Large intestine (tissue), 3 donors: ENCODE results near the gene ZSWIM7. TPM values are rescaled to one million over a fixed set of nuclear protein-coding genes. Genes with fewer than 3 reads are reported as not detected.

Experiments
- DNase-seq, 2 donors: peaks; one replicate each; pipeline versions ENCODE4 v3.0.0 to v3.0.0-alpha.2; 2013
- H3K27ac ChIP-seq: one replicate; pipeline ENCODE4 v1.5.1; 2013; ENCODE audit warnings: low read length
- H3K27me3 ChIP-seq: 2 replicates; pipeline ENCODE4 v1.6.1; 2013; ENCODE audit warnings: low read length; ENCODE audit not compliant: control insufficient read depth, insufficient read depth
- H3K36me3 ChIP-seq: 2 replicates; pipeline ENCODE4 v1.6.1; 2013; ENCODE audit warnings: low read length; ENCODE audit not compliant: control insufficient read depth, insufficient read depth
- H3K4me1 ChIP-seq: one replicate; pipeline ENCODE4 v1.6.1; 2013; ENCODE audit warnings: low read length; ENCODE audit not compliant: control insufficient read depth, insufficient read depth
- H3K4me3 ChIP-seq: one replicate; pipeline ENCODE4 v1.5.1; 2013; ENCODE audit warnings: low read length
- H3K9me3 ChIP-seq: one replicate; pipeline ENCODE4 v1.6.1; 2013; ENCODE audit warnings: mild to moderate bottlenecking, low read depth, low read length, moderate library complexity; ENCODE audit not compliant: control insufficient read depth
- WGBS: methylation state at CpG from one replicate; pipeline ENCODE4 v1.1.5; 2013; ENCODE audit warnings: low lambda C conversion rate; ENCODE audit not compliant: insufficient coverage; 5-methylcytosine and 5-hydroxymethylcytosine counted together
- polyA plus RNA-seq: library from polyadenylated mRNA; unstranded; fragments of 120-200 nt; gene quantifications from one replicate; pipeline ENCODE4 v1.2.1, GENCODE V29; 2013

Gene ZSWIM7
- polyA plus RNA-seq, 1 donor: 31.6 TPM

- Histone ChIP-seq H3K27me3 (no peaks in the 10 kb centered on the region), H3K36me3 (peaks cover 23% of the 10 kb centered on the region), H3K4me1 (no peaks in the 10 kb centered on the region), H3K27ac (no peak overlapping the region), H3K9me3 (no peaks in the 10 kb centered on the region), H3K4me3 (no peak overlapping the region)
- DNase-seq: no peak
Observed at GRCh38 chr17:15973016-15973415, 26.5 kb downstream of the ZSWIM7 start.

- no CpG with 5 or more reads among the region's 4 CpGs for WGBS
- Histone ChIP-seq H3K4me3 (no peak overlapping the region), H3K36me3 (peaks cover 18% of the 10 kb centered on the region), H3K9me3 (no peaks in the 10 kb centered on the region), H3K4me1 (no peaks in the 10 kb centered on the region), H3K27me3 (no peaks in the 10 kb centered on the region), H3K27ac (no peak overlapping the region)
- no peak for DNase-seq
Observed at GRCh38 chr17:15972497-15972951, 27.0 kb downstream of the ZSWIM7 start.

DNA sequence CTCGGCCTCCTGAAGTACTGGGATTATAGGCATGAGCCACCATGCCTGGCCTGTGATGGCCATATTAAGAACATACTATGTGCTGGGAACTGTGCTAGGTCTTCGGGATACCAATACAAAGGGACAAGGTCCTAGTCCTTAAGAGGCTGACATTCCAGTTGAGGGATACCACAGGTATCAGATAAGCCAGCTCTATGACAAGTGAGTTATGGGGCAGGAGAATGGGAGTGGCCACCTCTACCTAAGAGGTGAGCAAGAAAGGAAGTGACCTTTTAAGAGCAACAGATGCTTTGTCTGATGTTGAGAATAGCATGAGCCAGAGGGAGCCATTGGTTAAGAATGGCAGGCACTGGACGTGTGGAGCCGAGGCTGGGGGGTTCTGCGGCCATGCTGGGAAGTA is 27.6 kb downstream of the ZSWIM7 start:
- no peak for DNase-seq
- no peaks in the 10 kb centered on the region for H3K9me3 ChIP-seq
- no CpG with 5 or more reads among the region's 5 CpGs for WGBS
- no peaks in the 10 kb centered on the region for H3K27me3 ChIP-seq
- no peak overlapping the region for H3K4me3 ChIP-seq
- no peak overlapping the region for H3K27ac ChIP-seq
- H3K36me3 ChIP-seq: peaks cover 15% of the 10 kb centered on the region
- peaks cover 5% of the 10 kb centered on the region for H3K4me1 ChIP-seq

DNA sequence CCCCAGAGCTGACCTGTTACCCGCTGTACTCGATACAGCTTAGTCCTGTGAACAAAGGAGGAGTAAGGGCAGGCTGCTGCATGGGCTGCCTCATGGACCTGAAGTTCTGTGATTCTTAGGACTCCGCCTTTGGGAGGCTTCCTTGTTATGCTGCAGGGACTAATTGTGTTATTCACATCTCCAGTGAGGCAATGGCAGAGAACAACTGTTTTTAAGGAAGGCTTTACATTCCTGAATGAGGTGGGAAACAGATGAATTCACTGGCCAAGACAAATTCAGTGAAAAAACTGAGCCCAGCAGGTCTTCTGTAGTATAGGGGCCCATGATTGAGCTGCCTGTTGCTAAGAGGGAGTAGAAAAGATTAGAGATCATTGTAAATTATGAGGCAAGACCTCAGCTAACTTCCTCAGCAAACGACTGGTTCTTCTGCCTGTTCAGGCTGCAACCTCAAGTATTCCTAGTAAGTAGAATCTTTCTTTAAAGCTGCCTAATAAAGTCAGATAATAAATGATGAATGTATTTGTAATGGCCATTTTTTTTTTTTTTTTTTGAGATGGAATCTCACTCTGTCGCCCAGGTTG is 28.3 kb downstream of the ZSWIM7 start:
- Histone ChIP-seq H3K4me1 (peaks cover 12% of the 10 kb centered on the region), H3K36me3 (peaks cover 9% of the 10 kb centered on the region), H3K27ac (no peak overlapping the region), H3K27me3 (no peaks in the 10 kb centered on the region), H3K9me3 (no peaks in the 10 kb centered on the region), H3K4me3 (no peak overlapping the region)
- no peak for DNase-seq
- WGBS: no CpG with 5 or more reads among the region's 5 CpGs

- Histone ChIP-seq H3K36me3 (peaks cover 9% of the 10 kb centered on the region), H3K4me1 (peaks cover 16% of the 10 kb centered on the region), H3K27me3 (no peaks in the 10 kb centered on the region), H3K9me3 (no peaks in the 10 kb centered on the region), H3K4me3 (no peak overlapping the region), H3K27ac (no peak overlapping the region)
- no CpG with 5 or more reads among the region's 2 CpGs for WGBS
- no peak for DNase-seq
Observed at GRCh38 chr17:15970500-15970899, 29.0 kb downstream of the ZSWIM7 start.

DNA sequence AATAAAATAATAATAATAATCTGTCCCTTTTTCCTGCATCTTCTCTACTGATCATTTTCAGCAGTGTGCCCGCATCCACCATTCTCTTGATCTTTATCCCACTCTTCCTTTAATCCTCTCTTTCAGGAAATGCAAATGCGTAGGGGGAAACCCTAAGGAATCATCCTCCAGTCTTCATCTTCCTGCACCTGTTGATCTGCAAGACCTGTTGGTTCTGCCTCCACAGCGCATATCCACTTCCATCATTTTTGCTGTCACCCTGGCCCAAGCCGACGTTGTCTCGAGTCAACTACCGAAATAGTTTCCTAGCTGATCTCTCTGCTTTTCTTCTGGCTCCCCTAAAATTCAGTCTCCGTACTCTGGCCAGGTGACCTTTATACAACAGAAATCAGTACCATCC is 30.0 kb downstream of the ZSWIM7 start:
- Histone ChIP-seq H3K4me1 (peaks cover 16% of the 10 kb centered on the region), H3K36me3 (no peaks in the 10 kb centered on the region), H3K27ac (no peak overlapping the region), H3K4me3 (no peak overlapping the region), H3K9me3 (no peaks in the 10 kb centered on the region), H3K27me3 (no peaks in the 10 kb centered on the region)
- 100% methylated on average over 5 of the region's 8 CpGs for WGBS
- DNase-seq: no peak

DNA sequence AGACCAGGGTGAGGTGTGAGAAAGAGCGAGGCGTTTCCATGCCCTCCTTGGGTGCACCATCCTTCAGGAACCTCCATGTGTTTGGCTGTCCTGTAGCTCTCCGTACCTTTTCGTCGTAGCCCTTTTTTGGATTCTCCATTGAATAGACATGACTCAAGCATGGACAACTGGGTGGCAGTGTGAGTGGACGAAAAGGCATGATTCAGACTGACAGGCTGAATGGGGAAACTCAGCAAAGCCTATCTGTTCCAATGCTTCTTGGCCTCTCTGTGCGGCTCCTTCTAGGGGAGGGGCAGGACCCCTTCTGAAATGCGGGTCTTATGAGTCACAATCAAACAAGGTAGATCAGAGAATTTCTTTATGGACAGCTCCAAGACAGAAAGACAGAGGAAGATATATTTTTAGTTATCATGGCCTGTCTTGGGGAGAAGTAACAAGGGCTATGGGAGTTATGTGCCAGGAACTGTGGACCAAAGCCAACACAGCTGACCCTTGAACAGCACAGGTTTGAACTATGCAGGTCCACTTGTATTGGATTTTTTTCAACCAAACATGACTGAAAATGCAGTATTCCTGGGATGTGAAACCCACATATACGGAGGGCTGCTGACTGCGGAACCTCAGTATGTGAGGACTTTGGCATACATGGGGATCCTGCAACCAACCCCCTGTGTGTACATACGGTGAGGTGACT is 31.7 kb downstream of the ZSWIM7 start:
- no peaks in the 10 kb centered on the region for H3K36me3 ChIP-seq
- no peak overlapping the region for H3K4me3 ChIP-seq
- no peak for DNase-seq
- no peaks in the 10 kb centered on the region for H3K9me3 ChIP-seq
- no peak overlapping the region for H3K27ac ChIP-seq
- peaks cover 16% of the 10 kb centered on the region for H3K4me1 ChIP-seq
- WGBS: 60% methylated on average over 1 of the region's 11 CpGs
- H3K27me3 ChIP-seq: no peaks in the 10 kb centered on the region

DNA sequence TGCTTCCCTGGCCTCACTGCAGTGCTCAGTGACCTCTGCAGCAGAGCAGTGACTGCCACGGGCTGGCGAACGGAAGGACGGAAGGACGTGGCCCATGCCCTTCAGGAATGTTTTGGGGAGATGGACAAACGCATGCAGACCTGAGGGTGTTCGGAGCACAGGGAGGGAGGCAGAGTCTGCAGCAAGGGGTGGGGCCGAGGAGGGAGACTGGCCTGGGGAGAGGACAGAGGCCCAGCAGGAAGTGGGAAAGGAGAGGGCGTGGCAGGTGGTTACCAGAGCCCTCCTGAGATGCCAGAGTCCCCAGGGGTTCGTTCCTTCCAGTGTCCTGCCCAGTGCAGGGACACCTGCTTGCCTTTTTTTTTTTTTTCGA is 32.6 kb downstream of the ZSWIM7 start:
- Histone ChIP-seq H3K9me3 (no peaks in the 10 kb centered on the region), H3K4me1 (peaks cover 16% of the 10 kb centered on the region), H3K36me3 (no peaks in the 10 kb centered on the region), H3K4me3 (no peak overlapping the region), H3K27me3 (no peaks in the 10 kb centered on the region), H3K27ac (peak overlapping the region; percentile 22)
- DNase-seq: peak; percentile 33 to 39
- WGBS: no CpG with 5 or more reads among the region's 11 CpGs

DNA sequence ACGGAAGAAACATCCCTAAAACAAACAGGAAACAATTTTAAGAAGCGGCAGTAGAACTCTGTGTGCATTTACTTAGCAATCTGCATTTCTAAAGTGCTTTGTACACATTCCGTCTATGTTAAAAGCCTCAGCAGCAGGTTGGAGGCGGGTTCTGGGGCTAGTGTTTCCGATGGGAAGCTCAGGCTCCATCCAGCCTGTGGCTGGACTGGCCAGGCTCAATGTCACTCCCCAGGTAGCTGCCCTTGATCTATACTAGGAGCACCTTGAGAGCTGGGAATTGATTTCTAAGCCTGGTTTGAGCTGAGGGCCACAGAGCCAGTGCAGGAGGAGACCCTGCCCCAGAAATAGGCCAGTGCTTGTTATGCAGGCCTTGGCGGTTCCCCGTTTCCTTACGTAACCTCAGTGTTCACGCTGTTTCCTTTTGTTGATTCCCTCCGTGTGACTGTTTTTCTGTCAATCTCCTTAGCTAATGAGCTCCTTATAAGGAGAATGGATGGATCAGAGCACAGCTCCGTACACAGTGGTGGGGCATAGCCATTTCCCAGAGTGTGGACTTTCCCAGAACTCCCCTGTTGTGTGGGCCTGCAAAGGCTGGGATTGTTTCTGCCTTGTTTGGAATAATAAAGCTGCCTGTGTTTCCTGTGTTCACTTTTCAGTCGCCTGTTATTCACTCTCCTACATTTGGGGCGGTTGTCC is 33.2 kb downstream of the ZSWIM7 start:
- DNase-seq: peak in 1 of 2 donors; percentile 36
- H3K27me3 ChIP-seq: no peaks in the 10 kb centered on the region
- WGBS: no CpG with 5 or more reads among the region's 13 CpGs
- peaks cover 16% of the 10 kb centered on the region for H3K4me1 ChIP-seq
- H3K4me3 ChIP-seq: no peak overlapping the region
- no peaks in the 10 kb centered on the region for H3K9me3 ChIP-seq
- peak overlapping the region; percentile 22 for H3K27ac ChIP-seq
- no peaks in the 10 kb centered on the region for H3K36me3 ChIP-seq

DNA sequence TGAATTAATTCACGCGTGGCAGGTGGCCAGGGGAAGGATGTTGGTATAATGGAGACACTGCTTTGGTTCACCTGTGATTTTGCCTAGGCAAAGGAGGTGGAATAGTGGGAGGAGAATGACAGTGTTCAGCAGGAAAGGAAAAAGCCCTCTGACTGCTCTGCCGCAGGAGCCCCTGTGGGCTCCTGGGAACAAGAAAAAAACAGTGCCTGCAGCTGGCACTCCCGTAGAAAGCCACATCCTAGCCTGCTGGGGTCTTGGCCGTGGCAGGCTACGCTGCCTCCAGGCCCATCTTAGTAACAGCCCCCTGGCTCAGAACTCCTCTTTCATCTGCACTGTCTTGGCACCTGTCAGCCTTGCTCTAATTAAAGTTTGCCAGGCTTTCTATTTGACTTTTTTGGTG is 34.0 kb downstream of the ZSWIM7 start:
- H3K9me3 ChIP-seq: no peaks in the 10 kb centered on the region
- H3K27me3 ChIP-seq: no peaks in the 10 kb centered on the region
- WGBS: no CpG with 5 or more reads among the region's 6 CpGs
- H3K4me3 ChIP-seq: no peak overlapping the region
- no peaks in the 10 kb centered on the region for H3K36me3 ChIP-seq
- peaks cover 16% of the 10 kb centered on the region for H3K4me1 ChIP-seq
- no peak overlapping the region for H3K27ac ChIP-seq
- DNase-seq: no peak
